HG03558 (cell line): ENCODE measurements around the gene RCOR3.
"Not testable (repeated sequence)": the region's sequence is repeated elsewhere in the genome, so short reads cannot be mapped to it uniquely, and the experiment has no call there.

Experiments
- ATAC-seq: cut with Tn5 transposase; IDR thresholded peaks from one replicate; pipeline ENCODE4 v1.9.1; 2021; ENCODE audit warnings: moderate number of reproducible peaks; ENCODE audit not compliant: unreplicated experiment; ENCODE audit errors: extremely low read depth

The RCOR3 gene

DNA sequence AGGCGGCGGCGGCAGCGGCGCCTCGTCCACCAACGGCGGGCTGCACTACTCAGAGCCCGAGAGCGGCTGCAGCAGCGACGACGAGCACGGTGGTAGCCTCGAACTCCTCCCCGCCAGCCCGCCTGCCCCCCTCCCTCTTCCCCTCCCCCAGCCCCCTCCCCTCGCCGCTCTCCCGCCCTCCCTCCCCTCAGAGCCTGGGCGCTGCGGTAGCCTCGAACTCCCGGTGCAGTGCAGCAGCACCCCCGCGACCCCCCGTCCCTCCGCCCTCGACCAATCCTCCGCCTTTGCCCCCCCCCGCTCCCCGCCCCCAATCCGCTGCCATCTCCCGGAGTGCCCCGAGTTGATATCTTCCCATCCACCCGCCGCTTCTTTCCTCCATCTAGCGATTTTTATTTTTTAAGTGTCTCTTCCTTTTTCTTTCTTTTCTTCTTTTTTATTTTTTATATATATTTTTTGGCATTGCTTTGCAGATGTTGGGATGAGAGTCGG lies 516 bp downstream of the RCOR3 start:
- ATAC-seq = peak; percentile 9

DNA sequence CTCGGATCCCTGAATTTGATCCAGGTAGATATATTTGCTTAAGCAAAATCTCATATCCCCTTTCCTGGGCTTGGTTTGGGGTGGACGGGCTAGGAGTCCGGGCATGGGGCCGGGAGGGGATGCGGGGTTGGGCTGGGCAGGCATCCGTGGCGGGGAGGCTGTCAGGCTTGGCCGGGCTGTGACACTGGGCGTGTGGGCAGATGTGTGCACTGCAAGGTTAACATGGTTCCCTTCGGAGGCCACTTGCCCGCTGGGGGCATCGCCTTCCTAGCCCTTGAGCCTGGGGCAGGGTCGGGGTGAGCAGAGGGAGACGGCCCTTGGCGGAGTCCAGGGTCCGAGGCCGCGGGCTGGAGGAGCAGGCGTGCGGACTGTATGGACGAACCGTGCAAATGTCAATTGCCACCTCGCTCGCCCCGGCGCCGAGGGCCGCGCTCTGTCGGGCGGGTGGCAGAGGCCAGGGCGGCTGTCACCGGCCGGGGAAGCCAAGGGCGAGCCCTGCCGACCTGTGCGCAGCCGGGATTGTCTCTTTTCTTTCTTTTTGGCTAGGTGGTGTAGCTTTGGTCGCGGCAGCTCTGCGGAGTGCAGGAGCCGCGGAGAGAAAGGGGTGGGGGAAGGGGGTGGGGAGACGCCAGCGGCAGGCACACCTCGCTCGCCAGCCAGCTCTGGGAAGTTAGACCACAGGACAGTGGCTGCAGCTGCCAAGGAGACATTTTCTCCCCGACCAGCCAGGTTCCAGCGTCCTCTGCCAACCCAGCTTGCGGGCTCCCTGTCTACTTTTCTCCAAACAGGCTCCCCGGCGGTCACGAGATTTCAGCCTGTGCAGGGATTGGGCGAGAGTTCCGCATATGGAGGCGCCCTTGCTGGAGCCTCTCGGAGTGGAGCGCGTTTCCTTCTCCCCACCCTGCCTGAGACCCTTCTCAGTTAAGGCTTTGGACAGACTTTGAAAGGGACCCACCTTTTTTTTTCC lies 1.3 kb downstream of the RCOR3 start:
- ATAC-seq = no peak

DNA sequence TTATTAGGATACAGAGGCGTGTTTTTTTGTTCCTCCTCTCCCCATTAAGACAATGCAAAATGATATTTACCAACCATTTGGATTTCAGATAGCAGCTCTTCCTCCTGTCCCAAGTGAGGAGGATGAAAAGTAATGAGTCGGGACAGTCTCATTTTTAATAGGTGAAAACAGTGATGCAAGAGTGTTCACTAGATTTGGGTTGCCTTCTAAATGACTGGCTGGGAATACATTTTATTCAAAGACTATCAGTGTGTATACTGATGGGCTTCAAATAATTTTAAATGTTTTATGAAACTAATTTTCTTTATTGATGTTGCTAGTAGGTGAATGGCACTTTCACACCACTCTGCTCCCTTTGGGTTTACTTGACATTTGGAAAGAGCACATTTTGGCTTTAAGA lies 2.1 kb downstream of the RCOR3 start:
- ATAC-seq = no peak

- not testable (repeated sequence) for ATAC-seq
These were observed 3.9 kb downstream of the RCOR3 start for GRCh38 chr1:211263022-211263421.

- no peak for ATAC-seq
These were observed 8.2 kb downstream of the RCOR3 start for GRCh38 chr1:211267204-211267857.

- ATAC-seq = no peak
These were observed 20.2 kb downstream of the RCOR3 start for GRCh38 chr1:211279340-211279739.

DNA sequence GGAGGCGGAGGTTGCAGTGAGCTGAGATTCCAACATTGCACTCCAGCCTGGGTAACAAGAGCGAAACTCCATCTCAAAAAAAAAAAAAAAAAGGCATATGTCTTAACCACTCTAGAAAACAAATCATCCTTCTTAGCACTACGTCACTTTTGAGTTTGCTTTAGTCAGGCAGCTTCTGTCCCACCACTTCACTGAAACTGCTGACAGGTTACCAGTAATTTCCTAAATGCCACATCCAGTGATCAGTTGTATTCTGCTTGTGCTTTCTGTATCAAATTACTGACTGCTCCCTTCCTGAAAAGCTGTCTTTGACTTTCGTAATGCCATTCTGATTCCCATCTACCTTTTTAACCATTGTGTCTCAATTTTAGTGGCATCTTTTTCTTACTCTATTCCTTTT lies 21.7 kb downstream of the RCOR3 start:
- no peak for ATAC-seq

DNA sequence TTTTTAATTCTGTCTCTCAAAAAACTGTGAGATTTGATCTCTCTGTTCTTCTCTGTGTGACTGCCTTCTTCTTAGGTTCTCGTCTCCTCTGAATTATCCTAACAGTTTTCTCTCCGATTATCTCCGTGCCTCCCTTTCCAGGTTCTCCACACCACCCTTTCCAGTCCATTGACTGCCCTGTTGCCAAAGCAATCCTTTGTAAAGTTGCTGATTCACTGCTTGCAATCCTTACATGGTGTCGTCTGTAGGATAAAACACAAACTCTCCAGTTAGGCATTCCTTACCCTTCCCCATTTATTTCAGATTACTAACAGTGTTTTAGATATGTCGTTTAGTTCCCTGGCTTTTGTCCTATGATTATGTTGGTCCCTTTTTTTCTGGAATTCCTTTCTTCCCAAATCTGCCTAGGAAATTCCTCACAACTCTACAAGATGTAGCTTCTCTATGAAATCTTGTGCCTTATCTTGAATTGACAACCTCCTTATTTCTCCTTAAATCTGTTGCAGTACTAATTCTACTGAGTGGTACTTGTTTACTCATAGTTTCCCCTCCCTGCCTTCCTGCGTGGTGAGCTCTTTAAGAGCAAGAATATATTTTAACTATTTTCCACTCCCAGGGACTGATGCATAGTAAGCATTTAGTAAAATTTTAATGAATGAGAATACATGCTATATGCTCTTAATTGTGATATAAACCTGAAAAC lies 22.3 kb downstream of the RCOR3 start:
- ATAC-seq = no peak

GRCh38 chr1:211282023-211282373 lies 22.8 kb downstream of the RCOR3 start:
- no peak for ATAC-seq

- ATAC-seq = no peak
These were observed 26.0 kb downstream of the RCOR3 start for GRCh38 chr1:211285196-211285595.

- ATAC-seq = no peak
These were observed 28.1 kb downstream of the RCOR3 start for GRCh38 chr1:211287218-211287617.

DNA sequence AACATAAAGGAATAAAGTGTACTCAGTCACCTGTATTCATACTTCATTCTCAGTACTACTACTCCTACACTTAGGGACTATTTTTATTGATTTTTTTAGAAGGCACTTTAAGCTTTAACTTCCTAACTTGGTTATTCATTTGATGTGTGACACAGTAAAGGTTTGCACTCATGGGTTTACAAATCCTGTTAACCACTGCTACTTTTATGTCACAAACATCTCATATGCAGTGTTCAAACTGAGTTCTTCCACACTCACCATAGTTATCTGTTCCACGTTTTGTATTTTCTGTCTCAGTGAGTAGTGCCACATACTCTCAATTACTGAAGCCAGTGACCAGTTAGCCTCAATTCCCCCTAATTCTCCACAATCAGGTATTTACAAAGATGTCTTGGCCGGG lies 33.2 kb downstream of the RCOR3 start:
- ATAC-seq = no peak

- no peak for ATAC-seq
These were observed 37.2 kb downstream of the RCOR3 start for GRCh38 chr1:211296396-211296795.

GRCh38 chr1:211305044-211305443 lies 45.9 kb downstream of the RCOR3 start:
- ATAC-seq = peak; percentile 88

GRCh38 chr1:211309617-211310016 lies 50.5 kb downstream of the RCOR3 start:
- no peak for ATAC-seq

DNA sequence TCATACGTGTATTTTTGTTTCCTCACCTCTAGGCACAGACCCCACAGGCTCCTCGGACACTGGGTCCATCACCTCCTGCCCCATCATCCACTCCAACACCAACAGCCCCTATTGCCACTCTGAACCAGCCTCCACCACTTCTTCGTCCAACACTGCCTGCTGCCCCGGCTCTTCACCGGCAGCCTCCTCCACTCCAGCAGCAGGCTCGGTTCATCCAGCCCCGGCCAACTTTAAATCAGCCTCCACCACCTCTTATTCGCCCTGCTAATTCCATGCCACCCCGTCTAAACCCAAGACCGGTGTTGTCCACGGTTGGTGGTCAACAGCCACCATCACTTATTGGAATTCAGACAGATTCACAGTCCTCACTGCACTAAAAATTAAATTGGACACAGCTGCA lies 54.2 kb downstream of the RCOR3 start:
- ATAC-seq = no peak

GRCh38 chr1:211318576-211319280 lies 59.6 kb downstream of the RCOR3 start:
- ATAC-seq = no peak

DNA sequence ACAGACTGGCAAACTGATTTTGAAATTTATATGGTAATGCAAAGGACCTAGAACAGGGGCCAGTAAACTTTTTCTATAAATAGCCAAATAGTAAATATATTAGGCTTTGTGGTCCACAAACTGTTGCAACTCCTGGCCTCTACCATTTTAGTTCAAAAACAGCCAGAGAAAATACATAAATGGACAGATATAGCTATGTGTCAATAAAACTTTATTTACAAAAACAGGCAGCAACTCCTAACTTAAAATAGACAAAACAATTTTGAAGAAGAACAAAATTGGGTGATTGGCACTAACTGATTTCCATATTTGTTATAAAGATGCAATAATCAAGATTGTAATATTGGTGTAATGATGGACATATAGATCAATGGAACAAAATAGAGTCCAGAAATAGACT lies 60.7 kb downstream of the RCOR3 start:
- no peak for ATAC-seq

GRCh38 chr1:211320980-211321379 lies 61.8 kb downstream of the RCOR3 start:
- no peak for ATAC-seq

DNA sequence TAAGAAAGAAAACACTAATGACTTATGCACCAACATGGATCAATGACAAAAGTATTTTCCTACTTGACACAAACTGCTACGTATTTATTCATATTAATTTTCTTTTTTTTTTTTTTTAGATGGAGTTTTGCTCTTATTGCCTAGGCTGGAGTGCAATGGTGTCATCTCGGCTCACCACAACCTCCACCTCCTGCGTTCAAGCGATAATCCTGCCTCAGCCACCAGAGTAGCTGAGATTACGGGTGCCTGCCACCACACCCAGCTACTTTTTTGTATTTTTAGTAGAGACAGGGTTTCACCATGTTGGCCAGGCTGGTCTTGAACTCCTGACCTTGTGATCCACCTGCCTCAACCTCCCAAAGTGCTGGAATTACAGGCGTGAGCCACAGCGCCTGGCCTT lies 62.5 kb downstream of the RCOR3 start:
- not testable (repeated sequence) for ATAC-seq
